SH-SY5Y (cell line): ENCODE results near the gene GABRG3.

Experiments used
- GATA2 ChIP-seq: IDR thresholded peaks from 2 replicates; pipeline ENCODE4 v1.6.1; 2011; ENCODE audit warnings: mild to moderate bottlenecking, low read depth, low read length
- GATA3 ChIP-seq: IDR thresholded peaks from 2 replicates; pipeline ENCODE4 v1.6.1; 2011; ENCODE audit warnings: low read depth, mild to moderate bottlenecking, low read length, moderate library complexity

The GABRG3 gene

GRCh38 chr15:27412415-27412814, 441.4 kb downstream of the GABRG3 start:
- TF ChIP-seq GATA3 (no peak), GATA2 (no peak)

DNA sequence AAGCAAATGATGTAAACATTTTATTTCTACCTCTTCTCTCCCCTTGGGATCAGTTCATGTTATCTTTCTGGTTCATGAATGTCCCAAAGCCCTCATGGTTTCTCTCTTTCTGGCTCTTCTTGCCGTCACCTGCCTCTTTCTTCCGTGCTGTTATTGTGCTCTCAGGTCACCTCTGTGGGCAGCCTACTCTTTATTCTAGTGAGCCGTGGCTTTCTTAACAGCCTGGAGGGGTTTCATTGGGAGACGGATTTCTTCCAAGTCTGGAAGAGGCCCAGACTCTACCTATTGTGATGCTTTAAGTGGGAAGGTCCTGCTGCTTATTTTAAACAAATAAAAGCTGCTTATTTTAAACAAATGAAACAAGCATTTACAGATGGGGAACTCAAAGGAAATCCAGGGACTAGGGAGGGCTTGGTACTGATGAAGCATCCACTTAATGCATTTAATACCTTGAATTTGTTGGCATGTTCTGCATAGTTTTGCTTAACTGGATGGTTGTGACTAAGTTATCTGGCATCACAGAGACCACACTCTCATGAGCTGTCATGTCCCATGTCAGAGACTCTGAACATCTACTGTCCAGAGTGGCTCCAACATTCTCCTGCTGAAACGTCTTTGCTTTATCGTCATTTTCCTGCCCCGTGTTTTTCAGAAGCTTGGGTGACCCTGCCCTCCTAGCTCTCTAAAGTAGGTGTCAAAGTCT, 443.3 kb downstream of the GABRG3 start:
- TF ChIP-seq GATA2 (no peak), GATA3 (no peak)

- TF ChIP-seq GATA3, result no peak
- no peak for TF ChIP-seq GATA2
These were observed 447.7 kb downstream of the GABRG3 start for GRCh38 chr15:27418726-27419125.

- TF ChIP-seq GATA3 (no peak), GATA2 (no peak)
These were observed 452.0 kb downstream of the GABRG3 start for GRCh38 chr15:27422997-27423396.

GRCh38 chr15:27426805-27427204, 455.8 kb downstream of the GABRG3 start:
- TF ChIP-seq GATA3 (no peak), GATA2 (no peak)

DNA sequence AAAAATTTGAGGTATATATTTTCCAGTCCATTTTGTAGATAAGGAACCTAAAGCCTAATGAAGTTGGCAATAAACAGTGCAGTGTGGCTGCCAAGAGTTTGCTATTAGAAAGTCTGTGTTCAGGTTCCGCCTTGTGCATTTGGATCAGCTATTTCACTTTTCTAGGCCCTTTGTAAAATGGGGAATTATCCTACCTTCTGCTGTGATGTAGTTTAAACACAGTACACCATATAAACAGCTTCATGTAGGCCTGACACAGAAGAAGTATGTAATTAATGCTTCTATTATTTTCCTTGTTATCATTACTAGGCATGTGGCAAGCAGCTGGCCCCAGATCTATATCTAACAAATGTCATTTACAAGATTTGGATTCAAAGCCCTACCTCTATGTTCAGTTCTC, 456.3 kb downstream of the GABRG3 start:
- peak; percentile 78; the same call in 1 of the 2 replicates for TF ChIP-seq GATA3
- TF ChIP-seq GATA2, result peak; percentile 61

DNA sequence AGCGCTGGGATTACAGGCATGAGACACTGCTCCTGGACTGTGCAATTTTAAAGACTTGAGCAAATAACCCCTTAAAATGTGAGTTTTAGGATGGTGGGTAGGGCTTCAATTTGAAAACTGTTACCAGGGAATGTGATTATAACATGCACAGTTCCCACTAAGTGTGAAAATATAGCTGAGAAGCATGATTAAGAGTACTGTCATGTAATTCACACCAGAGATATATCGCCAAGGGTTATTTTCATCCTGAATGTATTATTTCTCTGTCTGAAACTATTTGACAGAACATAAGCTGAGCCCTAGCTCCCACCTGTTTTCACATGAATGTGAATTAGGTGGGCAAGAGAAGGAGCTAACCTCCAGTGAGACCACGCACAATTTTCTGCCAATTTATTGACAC, 457.2 kb downstream of the GABRG3 start:
- TF ChIP-seq GATA2 (no peak), GATA3 (no peak)

DNA sequence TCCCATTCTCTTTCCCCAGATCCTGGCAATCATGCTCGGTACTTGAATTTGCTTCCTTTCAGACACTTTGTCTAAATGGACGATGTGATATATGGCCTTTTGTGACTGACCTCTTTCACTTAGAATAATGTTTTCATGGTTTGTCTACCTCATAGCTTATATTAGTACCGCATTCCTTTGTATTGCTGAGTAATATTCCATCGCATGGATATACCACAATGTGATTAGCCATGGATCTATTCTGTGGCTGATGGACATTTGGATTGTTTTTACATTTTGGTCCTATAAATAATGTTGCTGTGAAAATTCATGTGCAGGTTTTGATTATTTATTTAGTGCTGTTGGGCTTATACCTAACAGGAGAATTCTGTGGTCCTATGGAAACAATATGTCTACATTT, 458.6 kb downstream of the GABRG3 start:
- TF ChIP-seq GATA3 (no peak), GATA2 (no peak)

- TF ChIP-seq GATA2 (no peak), GATA3 (no peak)
These were observed 462.6 kb downstream of the GABRG3 start for GRCh38 chr15:27433604-27434003.

DNA sequence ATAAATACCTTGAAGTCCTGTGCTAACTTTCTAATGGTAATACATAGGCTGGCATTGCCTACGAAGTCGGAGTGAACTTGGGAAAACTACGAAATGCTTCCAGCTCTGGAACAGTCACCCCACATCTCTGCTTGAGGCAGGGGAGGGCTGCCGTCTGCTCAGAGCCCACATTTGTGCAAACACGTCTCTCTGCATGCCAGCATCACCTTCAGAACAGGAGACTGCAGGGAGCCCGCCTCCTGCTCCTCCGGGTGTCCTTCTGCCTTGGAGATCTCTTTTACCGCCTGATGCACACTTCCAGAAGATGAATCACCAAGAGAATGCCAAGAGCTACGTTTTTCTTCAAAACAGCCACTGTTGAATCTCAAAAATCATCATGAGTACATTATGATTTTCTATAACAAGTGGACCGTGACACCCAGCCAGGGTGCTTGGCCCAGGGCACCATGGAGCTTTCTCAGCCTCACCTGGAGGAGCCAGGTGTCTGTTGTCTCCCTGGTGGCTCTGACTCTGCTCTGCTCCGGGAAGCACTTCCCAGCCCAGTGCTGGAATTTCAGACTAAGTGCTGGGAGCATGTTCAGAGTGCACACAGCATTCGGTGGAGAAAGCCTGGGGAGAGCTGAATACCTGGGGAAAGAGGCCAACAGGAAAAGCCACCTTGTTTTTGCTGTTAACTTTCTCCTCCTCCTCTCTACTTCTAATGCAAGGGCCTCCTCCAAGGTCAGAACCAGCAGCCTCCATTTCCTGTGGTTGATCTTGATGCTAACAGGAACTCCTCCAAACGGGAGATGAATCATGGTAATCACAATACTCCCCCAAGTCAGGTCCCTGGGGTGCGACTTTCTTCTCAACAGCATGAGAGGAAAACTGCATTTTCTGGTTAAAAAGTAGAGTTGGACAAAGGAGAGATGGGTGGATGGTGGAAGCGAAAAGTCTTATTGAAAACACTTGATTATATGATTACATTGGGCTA, 467.7 kb downstream of the GABRG3 start:
- no peak for TF ChIP-seq GATA2
- no peak for TF ChIP-seq GATA3

- TF ChIP-seq GATA3 (no peak), GATA2 (no peak)
These were observed 470.1 kb downstream of the GABRG3 start for GRCh38 chr15:27441120-27441519.

DNA sequence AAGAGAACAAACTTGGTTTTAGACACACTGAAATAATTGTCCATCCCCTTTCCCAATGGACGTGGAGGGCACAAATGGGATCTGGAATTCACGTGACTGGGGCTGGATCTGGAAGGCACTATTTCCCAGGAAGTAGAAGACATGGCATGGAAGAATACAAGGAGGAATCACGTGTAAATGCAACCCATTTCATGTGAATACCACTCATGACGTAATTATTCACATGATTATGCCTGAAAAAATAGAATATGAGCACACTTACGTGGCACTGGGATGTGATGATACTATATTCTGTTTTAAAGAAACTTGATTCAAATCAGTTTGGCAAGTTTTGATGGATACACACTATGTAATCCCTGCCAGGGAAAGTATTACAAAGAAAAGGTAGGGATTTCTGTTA, 477.3 kb downstream of the GABRG3 start:
- TF ChIP-seq GATA3 (no peak), GATA2 (no peak)

DNA sequence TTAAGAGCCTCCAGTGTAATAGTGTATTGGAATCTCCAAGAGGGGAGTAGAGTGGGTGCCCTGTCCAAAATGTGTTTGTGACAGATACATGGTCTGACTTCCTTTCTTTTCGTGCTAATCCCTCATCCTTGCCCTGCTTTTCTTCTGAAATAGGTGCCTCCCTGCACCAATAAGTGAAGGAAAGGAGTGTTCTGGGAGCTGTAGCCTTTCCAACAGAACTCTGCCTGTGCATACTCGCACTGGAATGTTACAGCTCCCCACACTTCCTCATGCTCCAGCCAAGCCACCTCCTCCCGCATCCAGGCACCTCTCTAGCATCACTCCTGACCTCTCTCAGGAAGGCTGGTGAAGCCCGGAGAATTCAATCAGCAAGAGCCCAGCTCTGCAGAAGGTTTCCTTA, 478.0 kb downstream of the GABRG3 start:
- TF ChIP-seq GATA2, result no peak
- TF ChIP-seq GATA3, result no peak

DNA sequence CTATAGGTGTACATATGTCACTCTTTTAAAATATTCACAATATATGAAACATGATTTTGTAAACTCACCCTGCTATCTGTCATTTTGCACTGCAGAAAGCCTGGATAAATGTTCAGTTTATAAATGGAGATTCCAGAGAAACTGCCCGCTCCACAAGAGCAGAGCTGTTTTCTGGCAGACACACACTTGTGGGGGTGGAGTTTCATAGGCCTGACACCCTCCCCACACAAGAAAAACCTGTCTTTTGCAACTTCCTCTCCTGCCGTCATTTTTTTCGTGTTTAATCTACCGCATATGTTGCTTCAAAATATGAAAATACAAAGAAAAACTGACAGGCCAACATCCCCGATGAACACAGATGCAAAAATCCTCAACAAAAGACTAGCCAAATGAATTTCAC, 479.0 kb downstream of the GABRG3 start:
- TF ChIP-seq GATA3 (no peak), GATA2 (no peak)

GRCh38 chr15:27454281-27455075, 483.5 kb downstream of the GABRG3 start:
- TF ChIP-seq GATA3 (no peak), GATA2 (no peak)
